ENCODE measurements around the gene EME1. TPM values are rescaled to one million over a fixed set of nuclear protein-coding genes. Genes with fewer than 3 reads are reported as not detected.

The EME1 gene
- total and polyA plus RNA-seq, 10 of the 15 experiments (the other 5 are each of a cell fraction or from before 2014, with no cell fraction given) = 13.8 to 40.5 (median 22.0) TPM

DNA sequence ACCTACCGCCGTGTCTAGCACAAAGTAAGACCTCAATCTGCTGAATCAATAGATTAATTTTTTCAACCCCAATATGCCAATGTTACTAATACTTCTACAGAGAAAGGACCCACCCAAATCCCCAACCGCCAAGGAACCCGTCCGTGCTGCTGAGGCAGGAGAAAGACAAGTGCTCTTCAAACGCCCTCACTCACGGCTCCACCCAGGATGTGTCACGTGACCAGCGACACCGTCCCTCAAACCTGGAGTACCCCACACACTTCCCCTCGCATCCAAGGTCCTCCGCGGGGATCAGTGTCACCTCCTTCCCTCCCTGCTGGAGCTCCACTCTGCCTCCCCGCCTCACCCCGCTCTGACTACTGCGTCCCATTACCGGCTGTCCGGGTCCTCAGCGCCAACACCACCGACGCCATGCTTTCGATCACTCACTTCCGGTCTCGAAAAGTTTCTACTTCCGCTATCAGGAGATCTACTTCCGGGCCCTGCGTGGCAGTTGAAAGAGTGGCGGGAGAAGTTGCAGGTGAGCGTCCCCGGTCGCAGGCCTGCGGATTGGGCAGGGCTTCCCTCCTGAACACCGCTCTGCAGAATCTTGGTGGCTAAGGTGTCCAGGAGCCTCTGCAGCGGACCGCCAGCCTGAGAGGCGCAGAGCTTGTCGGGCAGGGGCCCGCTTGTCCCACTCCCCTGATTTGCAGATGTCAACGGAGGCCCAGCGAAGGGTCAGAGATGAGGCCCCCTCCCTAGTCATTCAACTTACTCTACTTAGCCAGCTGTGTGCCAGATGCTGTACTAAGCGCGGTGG is at the start of gene EME1, which contains the start of gene MRPL27 (continued):
- no peak for TF ChIP-seq BRCA1 (IDR thresholded peaks at IDR 0.05; ENCODE audit: low read depth, low read length)
- TF ChIP-seq SREBF2 (IDR thresholded peaks at IDR 0.05; ENCODE audit: low read length) = 0 out of 2 replicates have a peak, but pooled peaks have one; percentile 53
- TF ChIP-seq, protein P1, sequence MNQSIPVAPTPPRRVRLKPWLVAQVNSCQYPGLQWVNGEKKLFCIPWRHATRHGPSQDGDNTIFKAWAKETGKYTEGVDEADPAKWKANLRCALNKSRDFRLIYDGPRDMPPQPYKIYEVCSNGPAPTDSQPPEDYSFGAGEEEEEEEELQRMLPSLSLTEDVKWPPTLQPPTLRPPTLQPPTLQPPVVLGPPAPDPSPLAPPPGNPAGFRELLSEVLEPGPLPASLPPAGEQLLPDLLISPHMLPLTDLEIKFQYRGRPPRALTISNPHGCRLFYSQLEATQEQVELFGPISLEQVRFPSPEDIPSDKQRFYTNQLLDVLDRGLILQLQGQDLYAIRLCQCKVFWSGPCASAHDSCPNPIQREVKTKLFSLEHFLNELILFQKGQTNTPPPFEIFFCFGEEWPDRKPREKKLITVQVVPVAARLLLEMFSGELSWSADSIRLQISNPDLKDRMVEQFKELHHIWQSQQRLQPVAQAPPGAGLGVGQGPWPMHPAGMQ (IDR thresholded peaks at IDR 0.05; ENCODE audit: borderline replicate concordance) = no peak
- TF ChIP-seq ZNF622 (IDR thresholded peaks at IDR 0.05) = no peak
- TF ChIP-seq TCF7 (IDR thresholded peaks at IDR 0.05; ENCODE audit: borderline replicate concordance) = no peak
- no peak for TF ChIP-seq PAX8 (IDR thresholded peaks at IDR 0.05)
- TF ChIP-seq RAD21 (IDR thresholded peaks at IDR 0.05; ENCODE audit: insufficient read depth, low read depth, low read length) = no peak
- TF ChIP-seq SMC3 (IDR thresholded peaks at IDR 0.05; ENCODE audit: borderline replicate concordance, low read length) = no peak
- no peak for TF ChIP-seq MTA3 (IDR thresholded peaks at IDR 0.05; ENCODE audit: borderline replicate concordance, low read length)
- TF ChIP-seq EED (IDR thresholded peaks at IDR 0.05; ENCODE audit: low read depth) = peak; percentile 17; the same call in 1 of the 2 replicates
- peak; percentile 99 for TF ChIP-seq GABPA (IDR thresholded peaks at IDR 0.05; ENCODE audit: low read depth)
- peak; percentile 62 for TF ChIP-seq CBFB (IDR thresholded peaks at IDR 0.05; ENCODE audit: low read depth)
- TF ChIP-seq JUNB (IDR thresholded peaks at IDR 0.05) = no peak
- no peak for TF ChIP-seq YBX1 (IDR thresholded peaks at IDR 0.05)
- TF ChIP-seq RB1 (IDR thresholded peaks at IDR 0.05; ENCODE audit: borderline replicate concordance) = 0 out of 2 replicates have a peak, but pooled peaks have one; percentile 52

Data from GM12878 (cell line).